Measurements from ENCODE around the gene NFIC.

NFIC gene

GRCh38 chr19:3454656-3455392 lies 88.4 kb downstream of the NFIC start:
- no peak for ATAC-seq (ENCODE audit: low read depth)
- peaks cover 14% of the 10 kb centered on the region for H3K36me3 Mint-ChIP-seq
- H3K9me3 Mint-ChIP-seq, result no peaks in the 10 kb centered on the region
- no peak overlapping the region for H3K4me3 Mint-ChIP-seq
- no peaks in the 10 kb centered on the region for H3K27me3 Mint-ChIP-seq
- peaks cover 2% of the 10 kb centered on the region for H3K4me1 Mint-ChIP-seq
- H3K27ac Mint-ChIP-seq, result no peak overlapping the region
- no peak for DNase-seq (ENCODE audit: low spot score in 2 of 2)

GRCh38 chr19:3455393-3455955 lies 89.1 kb downstream of the NFIC start:
- Mint-ChIP-seq H3K9me3 (no peaks in the 10 kb centered on the region), H3K27ac (no peak overlapping the region), H3K4me3 (no peak overlapping the region), H3K36me3 (peaks cover 14% of the 10 kb centered on the region), H3K27me3 (no peaks in the 10 kb centered on the region), H3K4me1 (peaks cover 2% of the 10 kb centered on the region)
- ATAC-seq (ENCODE audit: low read depth) (no peak), DNase-seq (ENCODE audit: low spot score in 2 of 2) (no peak)

- peaks cover 11% of the 10 kb centered on the region for H3K36me3 Mint-ChIP-seq
Measured at GRCh38 chr19:3455960-3456601, 89.7 kb downstream of the NFIC start.

GRCh38 chr19:3456925-3457527 lies 90.6 kb downstream of the NFIC start:
- H3K4me1 Mint-ChIP-seq, result no peaks in the 10 kb centered on the region
- DNase-seq (ENCODE audit: low spot score in 2 of 2) (no peak), ATAC-seq (ENCODE audit: low read depth) (no peak)
- peaks cover 10% of the 10 kb centered on the region for H3K36me3 Mint-ChIP-seq
- no peaks in the 10 kb centered on the region for H3K27me3 Mint-ChIP-seq
- no peaks in the 10 kb centered on the region for H3K9me3 Mint-ChIP-seq
- H3K27ac Mint-ChIP-seq, result no peak overlapping the region
- H3K4me3 Mint-ChIP-seq, result no peak overlapping the region

More at GRCh38 chr19:3455960-3456601, 89.7 kb downstream of the NFIC start:
- ATAC-seq (ENCODE audit: low read depth), result no peak
- no peak overlapping the region for H3K4me3 Mint-ChIP-seq
- no peaks in the 10 kb centered on the region for H3K9me3 Mint-ChIP-seq
- peaks cover under 1% of the 10 kb centered on the region for H3K4me1 Mint-ChIP-seq
- no peak for DNase-seq (ENCODE audit: low spot score in 2 of 2)
- H3K27me3 Mint-ChIP-seq, result no peaks in the 10 kb centered on the region
- H3K27ac Mint-ChIP-seq, result no peak overlapping the region

GRCh38 chr19:3457528-3458228 lies 91.3 kb downstream of the NFIC start:
- Mint-ChIP-seq H3K36me3 (peaks cover 7% of the 10 kb centered on the region), H3K9me3 (no peaks in the 10 kb centered on the region), H3K4me1 (no peaks in the 10 kb centered on the region), H3K27ac (no peak overlapping the region), H3K4me3 (no peak overlapping the region), H3K27me3 (no peaks in the 10 kb centered on the region)
- DNase-seq (ENCODE audit: low spot score in 2 of 2) (no peak), ATAC-seq (ENCODE audit: low read depth) (no peak)

- H3K9me3 Mint-ChIP-seq, result no peaks in the 10 kb centered on the region
- no peaks in the 10 kb centered on the region for H3K4me1 Mint-ChIP-seq
- no peak for ATAC-seq (ENCODE audit: low read depth)
- DNase-seq (ENCODE audit: low spot score in 2 of 2), result no peak
- no peak overlapping the region for H3K27ac Mint-ChIP-seq
- no peaks in the 10 kb centered on the region for H3K27me3 Mint-ChIP-seq
- H3K4me3 Mint-ChIP-seq, result no peak overlapping the region
- H3K36me3 Mint-ChIP-seq, result peaks cover 5% of the 10 kb centered on the region
Measured at GRCh38 chr19:3458229-3459088, 92.1 kb downstream of the NFIC start.

- no peak for DNase-seq (ENCODE audit: low spot score in 2 of 2)
- no peak for ATAC-seq (ENCODE audit: low read depth)
- Mint-ChIP-seq H3K4me3 (no peak overlapping the region), H3K4me1 (no peaks in the 10 kb centered on the region), H3K27me3 (no peaks in the 10 kb centered on the region), H3K27ac (no peak overlapping the region), H3K9me3 (no peaks in the 10 kb centered on the region), H3K36me3 (peaks cover 5% of the 10 kb centered on the region)
Measured at GRCh38 chr19:3459089-3459881, 92.9 kb downstream of the NFIC start.

GRCh38 chr19:3459965-3460582 lies 93.7 kb downstream of the NFIC start:
- no peaks in the 10 kb centered on the region for H3K27me3 Mint-ChIP-seq
- no peak for ATAC-seq (ENCODE audit: low read depth)
- no peak overlapping the region for H3K4me3 Mint-ChIP-seq
- no peaks in the 10 kb centered on the region for H3K9me3 Mint-ChIP-seq
- H3K4me1 Mint-ChIP-seq, result no peaks in the 10 kb centered on the region
- no peak for DNase-seq (ENCODE audit: low spot score in 2 of 2)
- peaks cover 5% of the 10 kb centered on the region for H3K36me3 Mint-ChIP-seq
- H3K27ac Mint-ChIP-seq, result no peak overlapping the region

- Mint-ChIP-seq H3K9me3 (peaks cover 2% of the 10 kb centered on the region), H3K4me3 (no peak overlapping the region)
- DNase-seq (ENCODE audit: low spot score in 2 of 2), result no peak
Measured at GRCh38 chr19:3462991-3463713, 96.8 kb downstream of the NFIC start.

GRCh38 chr19:3463714-3464586 lies 97.6 kb downstream of the NFIC start:
- no peak overlapping the region for H3K4me3 Mint-ChIP-seq
- H3K4me1 Mint-ChIP-seq, result no peaks in the 10 kb centered on the region
- DNase-seq (ENCODE audit: low spot score in 2 of 2) (no peak), ATAC-seq (ENCODE audit: low read depth) (no peak)
- peaks cover 4% of the 10 kb centered on the region for H3K9me3 Mint-ChIP-seq
- no peak overlapping the region for H3K27ac Mint-ChIP-seq
- H3K27me3 Mint-ChIP-seq, result peaks cover 1% of the 10 kb centered on the region
- H3K36me3 Mint-ChIP-seq, result peaks cover 10% of the 10 kb centered on the region

More at GRCh38 chr19:3462991-3463713, 96.8 kb downstream of the NFIC start:
- Mint-ChIP-seq H3K4me1 (no peaks in the 10 kb centered on the region), H3K27ac (no peak overlapping the region), H3K27me3 (no peaks in the 10 kb centered on the region), H3K36me3 (peaks cover 8% of the 10 kb centered on the region)
- ATAC-seq (ENCODE audit: low read depth), result no peak

GRCh38 chr19:3464587-3465235 lies 98.3 kb downstream of the NFIC start:
- Mint-ChIP-seq H3K27ac (no peak overlapping the region), H3K4me1 (no peaks in the 10 kb centered on the region), H3K36me3 (peaks cover 8% of the 10 kb centered on the region), H3K4me3 (no peak overlapping the region), H3K27me3 (peaks cover 1% of the 10 kb centered on the region), H3K9me3 (peaks cover 4% of the 10 kb centered on the region)
- DNase-seq (ENCODE audit: low spot score in 2 of 2), result no peak
- no peak for ATAC-seq (ENCODE audit: low read depth)
